GM23338 (cell line): ENCODE data around the gene SEC24C. TPM values are rescaled to one million over a fixed set of nuclear protein-coding genes. Genes with fewer than 3 reads are reported as not detected.
"Not testable (repeated sequence)": the region's sequence is repeated elsewhere in the genome, so short reads cannot be mapped to it uniquely, and the experiment has no call there.

Experiments used
- ATAC-seq: fragments of 200-7000 bp; cut with Tn5 transposase; 3 replicates; pipeline ENCODE4 v1.9.1; 2020
- DNase-seq: peaks from one replicate; pipeline ENCODE4 v3.0.0-alpha.2; 2015; ENCODE audit warnings: low spot score
- H2AFZ ChIP-seq: fragments of 200-600 bp; sonication (generic); 2 replicates; pipeline ENCODE4 v1.8.0; 2016; ENCODE audit warnings: antibody characterized with exemption, mild to moderate bottlenecking, moderate library complexity
- H3F3A ChIP-seq: fragments of 200-600 bp; sonication (generic); replicated peaks from 2 replicates; pipeline ENCODE4 v1.8.0; 2017; ENCODE audit warnings: antibody characterized with exemption, mixed run types, low read depth
- H3K27ac ChIP-seq: fragments of 200-600 bp; sonication (generic); 2 replicates; pipeline ENCODE4 v1.6.1; 2016; ENCODE audit warnings: low read depth
- H3K27me3 ChIP-seq: fragments of 200-600 bp; sonication (generic); 2 replicates; pipeline ENCODE4 v1.8.0; 2016; ENCODE audit warnings: mild to moderate bottlenecking, mixed run types, moderate library complexity; ENCODE audit not compliant: insufficient read depth
- H3K36me3 ChIP-seq: fragments of 200-600 bp; sonication (generic); 2 replicates; pipeline ENCODE4 v1.8.0; 2016; ENCODE audit warnings: mild to moderate bottlenecking; ENCODE audit not compliant: insufficient read depth
- H3K4me1 ChIP-seq: fragments of 200-600 bp; sonication (generic); 2 replicates; pipeline ENCODE4 v1.8.0; 2016; ENCODE audit warnings: mild to moderate bottlenecking, moderate library complexity; ENCODE audit not compliant: insufficient read depth
- H3K4me2 ChIP-seq: fragments of 200-600 bp; sonication (generic); 2 replicates; pipeline ENCODE4 v1.7.1; 2017; ENCODE audit warnings: mixed run types
- H3K4me3 ChIP-seq: fragments of 200-600 bp; sonication (generic); 2 replicates; pipeline ENCODE4 v1.6.1; 2016; ENCODE audit warnings: mixed run types
- H3K79me2 ChIP-seq: fragments of 200-600 bp; sonication (generic); replicated peaks from 2 replicates; pipeline ENCODE4 v1.8.0; 2017; ENCODE audit warnings: mild to moderate bottlenecking; ENCODE audit not compliant: insufficient read depth
- H3K9me2 ChIP-seq: fragments of 200-600 bp; sonication (generic); 2 replicates; pipeline ENCODE4 v1.8.0; 2017; ENCODE audit not compliant: insufficient read depth
- H4K20me1 ChIP-seq: fragments of 200-600 bp; sonication (generic); replicated peaks from 2 replicates; pipeline ENCODE4 v1.8.0; 2017; ENCODE audit warnings: mild to moderate bottlenecking; ENCODE audit not compliant: insufficient read depth
- H3K27ac Mint-ChIP-seq: 2 replicates; pipeline ENCODE4 v1.8.0; 2020; ENCODE audit warnings: inconsistent platforms, mild to moderate bottlenecking, moderate library complexity, mixed read lengths
- H3K27me3 Mint-ChIP-seq: 3 replicates; pipeline ENCODE4 v1.8.0; 2022; ENCODE audit warnings: low read depth, mild to moderate bottlenecking, moderate library complexity, mixed read lengths, inconsistent platforms; ENCODE audit not compliant: insufficient read depth, poor library complexity
- H3K36me3 Mint-ChIP-seq: 3 replicates; pipeline ENCODE4 v1.8.0; 2021; ENCODE audit warnings: low read depth, mild to moderate bottlenecking, inconsistent platforms, moderate library complexity, mixed read lengths
- H3K4me1 Mint-ChIP-seq: 3 replicates; pipeline ENCODE4 v1.8.0; 2020; ENCODE audit warnings: mild to moderate bottlenecking, inconsistent platforms, mixed read lengths
- H3K4me3 Mint-ChIP-seq: 3 replicates; pipeline ENCODE4 v1.8.0; 2021; ENCODE audit warnings: moderate library complexity, mild to moderate bottlenecking, inconsistent platforms, mixed read lengths
- H3K9me3 Mint-ChIP-seq: 3 replicates; pipeline ENCODE4 v1.8.0; 2020; ENCODE audit warnings: moderate library complexity, mild to moderate bottlenecking, inconsistent platforms, mixed read lengths
- CREB1 ChIP-seq: fragments of 250-450 bp; sonication (Bioruptor Pico); IDR thresholded peaks from 2 replicates; pipeline ENCODE4 v1.5.0; 2020; ENCODE audit warnings: low read depth, mild to moderate bottlenecking, moderate library complexity
- NANOG ChIP-seq: IDR thresholded peaks from 2 replicates; pipeline ENCODE4 v1.6.1; 2016; ENCODE audit warnings: antibody characterized with exemption, borderline replicate concordance
- ZNF331 ChIP-seq: fragments of 250-450 bp; sonication (Bioruptor Pico); IDR thresholded peaks from 2 replicates; pipeline ENCODE4 v1.5.0; 2020; ENCODE audit warnings: low read depth, mild to moderate bottlenecking, moderate library complexity
- polyA plus RNA-seq: library from polyadenylated mRNA; unstranded; fragments of >200 nt; fragmentation: Nextera tagmentation; extraction: Ambion mirVana; gene quantifications from 2 replicates; pipeline ENCODE4 v1.2.1, GENCODE V29; 2016
- total RNA-seq: library from RNA; depleted of rRNA; stranded (reverse); fragments of >200 nt; shearing (Covaris generic); gene quantifications from 2 replicates; pipeline ENCODE4 v1.2.3, GENCODE V29; 2014
- TF ChIP-seq, protein P1 (sequence below): fragments of 250-450 bp; sonication (Bioruptor Pico); IDR thresholded peaks from 2 replicates; pipeline ENCODE4 v1.5.0; 2020; ENCODE audit warnings: mild to moderate bottlenecking, moderate library complexity

SEC24C gene
- total and polyA plus RNA-seq, 2 experiments from 2014 or later = 16.9 to 64.2 TPM

DNA sequence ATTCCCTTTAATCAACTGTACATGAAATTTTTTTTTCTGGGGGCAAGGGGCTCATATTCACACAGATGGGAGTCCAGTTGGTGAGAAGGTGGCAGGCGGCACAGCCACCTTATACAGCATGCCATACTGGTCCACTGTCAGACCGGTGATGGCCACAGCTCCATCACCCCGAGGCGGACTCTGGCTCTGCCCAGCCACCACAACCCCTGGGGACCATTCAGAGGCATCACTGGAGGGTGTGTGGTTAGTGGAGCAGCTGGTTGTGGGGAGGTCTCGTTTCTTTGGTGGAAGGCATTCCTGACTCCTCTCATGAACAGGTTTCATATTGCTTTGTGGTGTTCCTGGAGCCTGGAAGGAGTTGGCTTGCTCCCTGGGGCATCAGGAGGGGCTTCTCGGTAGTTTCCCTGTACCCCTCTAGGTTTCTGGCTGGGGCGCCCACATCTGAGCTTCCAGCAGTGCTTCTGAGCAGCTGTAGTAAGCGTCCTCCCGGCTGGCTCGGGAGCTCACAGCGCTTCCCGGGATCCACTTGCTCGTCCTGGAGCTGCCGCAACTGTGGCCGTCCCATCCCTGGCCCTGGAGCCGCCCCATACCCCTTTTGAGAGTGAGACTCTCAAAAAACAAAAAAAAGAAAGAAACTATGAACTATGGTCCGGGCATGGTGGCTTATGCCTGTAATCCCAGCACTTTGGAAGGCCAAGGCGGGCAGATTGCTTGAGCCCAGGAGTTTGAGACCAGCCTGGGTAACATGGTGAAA is 3.5 kb upstream of the SEC24C start:
- peaks cover 14% of the 10 kb centered on the region for H3K79me2 ChIP-seq
- H3K4me3 Mint-ChIP-seq, DNase-seq, H3K4me2 ChIP-seq, H3K36me3 Mint-ChIP-seq, H3K4me3 ChIP-seq, H2AFZ ChIP-seq, H3K36me3 ChIP-seq, H3K9me2 ChIP-seq, H3K9me3 Mint-ChIP-seq, H3K27me3 ChIP-seq, H4K20me1 ChIP-seq, H3K27me3 Mint-ChIP-seq, H3K27ac Mint-ChIP-seq, ATAC-seq: not testable (repeated sequence)
- H3K27ac ChIP-seq = 0 out of 2 replicates have a peak overlapping the region, but pooled peaks have one; percentile 91
- peaks cover 19% of the 10 kb centered on the region for H3K4me1 ChIP-seq
- H3K4me1 Mint-ChIP-seq = peaks cover 24% of the 10 kb centered on the region
- H3F3A ChIP-seq = peaks cover 16% of the 10 kb centered on the region

DNA sequence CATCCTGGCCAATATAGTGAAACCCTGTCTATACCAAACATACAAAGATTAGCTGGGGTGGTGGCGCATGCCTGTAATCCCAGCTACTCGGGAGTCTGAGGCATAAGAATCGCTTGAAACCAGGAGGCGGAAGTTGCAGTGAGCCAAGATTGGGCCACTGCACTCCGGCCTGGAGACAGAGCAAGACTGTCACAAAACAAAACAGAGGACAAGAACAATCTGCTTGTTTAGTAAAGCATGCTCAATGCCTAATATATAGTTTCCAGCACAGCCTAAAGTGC is 1.8 kb upstream of the SEC24C start:
- H3K4me3 ChIP-seq = peak overlapping the region; percentile 58; the same call in 1 of the 2 replicates

More for the DNA sequence above, 1.8 kb upstream of the SEC24C start:
- Histone ChIP-seq H3K4me2 (peak overlapping the region; percentile 74), H3F3A (peaks cover 14% of the 10 kb centered on the region), H3K4me1 (peaks cover 19% of the 10 kb centered on the region), H3K27me3 (no peaks in the 10 kb centered on the region), H3K79me2 (peaks cover 26% of the 10 kb centered on the region), H4K20me1 (no peaks in the 10 kb centered on the region; the same call in 1 of the 2 replicates), H3K27ac (peak overlapping the region; percentile 91), H3K9me2 (no peaks in the 10 kb centered on the region), H2AFZ (no peak overlapping the region), H3K36me3 (0 out of 2 replicates have a peak, but pooled peaks cover 3% of the 10 kb centered on the region)
- ATAC-seq = no peak
- DNase-seq = no peak
- Mint-ChIP-seq H3K9me3 (no peaks in the 10 kb centered on the region), H3K4me3 (peak overlapping the region; percentile 94), H3K4me1 (peaks cover 24% of the 10 kb centered on the region), H3K27ac (peak overlapping the region; percentile 99), H3K27me3 (no peaks in the 10 kb centered on the region), H3K36me3 (peaks cover 2% of the 10 kb centered on the region; the same call in 2 of the 3 replicates)
- no peak for TF ChIP-seq ZNF331
- TF ChIP-seq, protein P1, sequence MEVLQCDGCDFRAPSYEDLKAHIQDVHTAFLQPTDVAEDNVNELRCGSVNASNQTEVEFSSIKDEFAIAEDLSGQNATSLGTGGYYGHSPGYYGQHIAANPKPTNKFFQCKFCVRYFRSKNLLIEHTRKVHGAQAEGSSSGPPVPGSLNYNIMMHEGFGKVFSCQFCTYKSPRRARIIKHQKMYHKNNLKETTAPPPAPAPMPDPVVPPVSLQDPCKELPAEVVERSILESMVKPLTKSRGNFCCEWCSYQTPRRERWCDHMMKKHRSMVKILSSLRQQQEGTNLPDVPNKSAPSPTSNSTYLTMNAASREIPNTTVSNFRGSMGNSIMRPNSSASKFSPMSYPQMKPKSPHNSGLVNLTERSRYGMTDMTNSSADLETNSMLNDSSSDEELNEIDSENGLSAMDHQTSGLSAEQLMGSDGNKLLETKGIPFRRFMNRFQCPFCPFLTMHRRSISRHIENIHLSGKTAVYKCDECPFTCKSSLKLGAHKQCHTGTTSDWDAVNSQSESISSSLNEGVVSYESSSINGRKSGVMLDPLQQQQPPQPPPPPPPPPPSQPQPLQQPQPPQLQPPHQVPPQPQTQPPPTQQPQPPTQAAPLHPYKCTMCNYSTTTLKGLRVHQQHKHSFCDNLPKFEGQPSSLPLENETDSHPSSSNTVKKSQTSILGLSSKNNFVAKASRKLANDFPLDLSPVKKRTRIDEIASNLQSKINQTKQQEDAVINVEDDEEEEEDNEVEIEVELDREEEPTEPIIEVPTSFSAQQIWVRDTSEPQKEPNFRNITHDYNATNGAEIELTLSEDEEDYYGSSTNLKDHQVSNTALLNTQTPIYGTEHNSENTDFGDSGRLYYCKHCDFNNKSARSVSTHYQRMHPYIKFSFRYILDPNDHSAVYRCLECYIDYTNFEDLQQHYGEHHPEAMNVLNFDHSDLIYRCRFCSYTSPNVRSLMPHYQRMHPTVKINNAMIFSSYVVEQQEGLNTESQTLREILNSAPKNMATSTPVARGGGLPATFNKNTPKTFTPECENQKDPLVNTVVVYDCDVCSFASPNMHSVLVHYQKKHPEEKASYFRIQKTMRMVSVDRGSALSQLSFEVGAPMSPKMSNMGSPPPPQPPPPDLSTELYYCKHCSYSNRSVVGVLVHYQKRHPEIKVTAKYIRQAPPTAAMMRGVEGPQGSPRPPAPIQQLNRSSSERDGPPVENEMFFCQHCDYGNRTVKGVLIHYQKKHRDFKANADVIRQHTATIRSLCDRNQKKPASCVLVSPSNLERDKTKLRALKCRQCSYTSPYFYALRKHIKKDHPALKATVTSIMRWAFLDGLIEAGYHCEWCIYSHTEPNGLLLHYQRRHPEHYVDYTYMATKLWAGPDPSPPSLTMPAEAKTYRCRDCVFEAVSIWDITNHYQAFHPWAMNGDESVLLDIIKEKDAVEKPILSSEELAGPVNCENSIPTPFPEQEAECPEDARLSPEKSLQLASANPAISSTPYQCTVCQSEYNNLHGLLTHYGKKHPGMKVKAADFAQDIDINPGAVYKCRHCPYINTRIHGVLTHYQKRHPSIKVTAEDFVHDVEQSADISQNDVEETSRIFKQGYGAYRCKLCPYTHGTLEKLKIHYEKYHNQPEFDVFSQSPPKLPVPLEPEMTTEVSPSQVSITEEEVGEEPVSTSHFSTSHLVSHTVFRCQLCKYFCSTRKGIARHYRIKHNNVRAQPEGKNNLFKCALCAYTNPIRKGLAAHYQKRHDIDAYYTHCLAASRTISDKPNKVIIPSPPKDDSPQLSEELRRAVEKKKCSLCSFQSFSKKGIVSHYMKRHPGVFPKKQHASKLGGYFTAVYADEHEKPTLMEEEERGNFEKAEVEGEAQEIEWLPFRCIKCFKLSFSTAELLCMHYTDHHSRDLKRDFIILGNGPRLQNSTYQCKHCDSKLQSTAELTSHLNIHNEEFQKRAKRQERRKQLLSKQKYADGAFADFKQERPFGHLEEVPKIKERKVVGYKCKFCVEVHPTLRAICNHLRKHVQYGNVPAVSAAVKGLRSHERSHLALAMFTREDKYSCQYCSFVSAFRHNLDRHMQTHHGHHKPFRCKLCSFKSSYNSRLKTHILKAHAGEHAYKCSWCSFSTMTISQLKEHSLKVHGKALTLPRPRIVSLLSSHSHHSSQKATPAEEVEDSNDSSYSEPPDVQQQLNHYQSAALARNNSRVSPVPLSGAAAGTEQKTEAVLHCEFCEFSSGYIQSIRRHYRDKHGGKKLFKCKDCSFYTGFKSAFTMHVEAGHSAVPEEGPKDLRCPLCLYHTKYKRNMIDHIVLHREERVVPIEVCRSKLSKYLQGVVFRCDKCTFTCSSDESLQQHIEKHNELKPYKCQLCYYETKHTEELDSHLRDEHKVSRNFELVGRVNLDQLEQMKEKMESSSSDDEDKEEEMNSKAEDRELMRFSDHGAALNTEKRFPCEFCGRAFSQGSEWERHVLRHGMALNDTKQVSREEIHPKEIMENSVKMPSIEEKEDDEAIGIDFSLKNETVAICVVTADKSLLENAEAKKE = no peak
- TF ChIP-seq NANOG = no peak
- no peak for TF ChIP-seq CREB1
